OCI-LY3 (cell line): ENCODE measurements around the gene SYT5.

Experiments used
- H2AFZ ChIP-seq: fragments of 200-600, 300-600 bp; shearing (Covaris generic); 2 replicates; pipeline ENCODE4 v1.6.0; 2014; ENCODE audit warnings: antibody characterized with exemption, low read depth, low read length
- H3K27ac ChIP-seq: fragments of 200-600, 300-600 bp; sonication (generic); 2 replicates; pipeline ENCODE4 v1.5.1; 2014; ENCODE audit warnings: mild to moderate bottlenecking, low read length, moderate library complexity, mixed read lengths
- H3K27me3 ChIP-seq: fragments of 200-600, 300-600 bp; sonication (generic); 2 replicates; pipeline ENCODE4 v1.6.1; 2014; ENCODE audit warnings: low read depth, low read length, mixed read lengths
- H3K36me3 ChIP-seq: fragments of 200-600, 300-600 bp; sonication (generic); replicated peaks from 2 replicates; pipeline ENCODE3; 2014; ENCODE audit warnings: low read depth, low read length, mixed read lengths
- H3K4me1 ChIP-seq: fragments of 300-600, 200-600 bp; sonication (generic); 2 replicates; pipeline ENCODE4 v1.6.1; 2014; ENCODE audit warnings: low read length, mixed read lengths
- H3K4me2 ChIP-seq: fragments of 200-600, 300-600 bp; sonication (generic); 2 replicates; pipeline ENCODE4 v1.6.1; 2014; ENCODE audit warnings: low read length, mixed read lengths
- H3K4me3 ChIP-seq: fragments of 300-600, 200-600 bp; sonication (generic); 2 replicates; pipeline ENCODE4 v1.5.1; 2014; ENCODE audit warnings: antibody characterized with exemption, mild to moderate bottlenecking, low read length, moderate library complexity
- H3K79me2 ChIP-seq: fragments of 300-600, 200-600 bp; shearing (Covaris generic); 2 replicates; pipeline ENCODE4 v1.6.1; 2014; ENCODE audit warnings: mild to moderate bottlenecking, low read length, mixed read lengths
- H3K9ac ChIP-seq: fragments of 300-600, 200-600 bp; shearing (Covaris generic); 2 replicates; pipeline ENCODE4 v1.6.0; 2014; ENCODE audit warnings: mild to moderate bottlenecking, low read length, moderate library complexity
- H3K9me3 ChIP-seq: fragments of 200-600, 300-600 bp; shearing (Covaris generic); 2 replicates; pipeline ENCODE4 v1.6.1; 2014; ENCODE audit warnings: low read length, mixed read lengths; ENCODE audit not compliant: insufficient read depth
- H4K20me1 ChIP-seq: fragments of 200-600, 300-600 bp; sonication (generic); 2 replicates; pipeline ENCODE4 v1.6.1; 2016; ENCODE audit warnings: low read length, mixed read lengths; ENCODE audit not compliant: insufficient read depth
- EZH2phosphoT487 ChIP-seq: fragments of 200-600 bp; shearing (Covaris generic); IDR thresholded peaks from 2 replicates; pipeline ENCODE4 v1.6.1; 2018; ENCODE audit warnings: antibody characterized with exemption, mixed run types, low read depth
- TF ChIP-seq, protein P1 (sequence below): fragments of 200-600, 300-600 bp; sonication (generic); IDR thresholded peaks from 2 replicates; pipeline ENCODE4 v1.5.1; 2014; ENCODE audit warnings: antibody characterized with exemption, low read length, low read depth

SYT5 gene

DNA sequence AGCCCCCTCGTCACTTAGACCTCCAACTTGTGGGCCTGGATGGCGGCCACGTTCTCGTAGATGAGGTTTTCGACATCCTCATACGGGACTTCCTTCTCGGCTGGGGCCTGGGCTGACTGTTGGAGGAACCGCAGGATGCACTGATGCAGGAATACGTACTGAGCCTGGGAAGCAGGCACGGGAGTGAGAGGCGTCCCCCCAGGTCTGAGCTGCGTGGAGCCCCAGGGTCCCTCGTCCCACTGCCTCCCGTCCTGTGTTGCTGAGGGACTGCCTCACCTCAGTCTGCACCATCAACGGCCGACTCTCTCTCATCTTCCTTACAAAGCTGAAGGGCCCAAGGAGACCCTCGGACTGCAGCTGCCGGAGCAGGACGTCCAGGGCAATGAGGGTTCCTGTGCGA, 1.7 kb upstream of the SYT5 start:
- H3K4me1 ChIP-seq: no peaks in the 10 kb centered on the region
- no peaks in the 10 kb centered on the region for H4K20me1 ChIP-seq
- H3K9me3 ChIP-seq: no peaks in the 10 kb centered on the region
- no peak overlapping the region for H3K4me2 ChIP-seq
- TF ChIP-seq, protein P1, sequence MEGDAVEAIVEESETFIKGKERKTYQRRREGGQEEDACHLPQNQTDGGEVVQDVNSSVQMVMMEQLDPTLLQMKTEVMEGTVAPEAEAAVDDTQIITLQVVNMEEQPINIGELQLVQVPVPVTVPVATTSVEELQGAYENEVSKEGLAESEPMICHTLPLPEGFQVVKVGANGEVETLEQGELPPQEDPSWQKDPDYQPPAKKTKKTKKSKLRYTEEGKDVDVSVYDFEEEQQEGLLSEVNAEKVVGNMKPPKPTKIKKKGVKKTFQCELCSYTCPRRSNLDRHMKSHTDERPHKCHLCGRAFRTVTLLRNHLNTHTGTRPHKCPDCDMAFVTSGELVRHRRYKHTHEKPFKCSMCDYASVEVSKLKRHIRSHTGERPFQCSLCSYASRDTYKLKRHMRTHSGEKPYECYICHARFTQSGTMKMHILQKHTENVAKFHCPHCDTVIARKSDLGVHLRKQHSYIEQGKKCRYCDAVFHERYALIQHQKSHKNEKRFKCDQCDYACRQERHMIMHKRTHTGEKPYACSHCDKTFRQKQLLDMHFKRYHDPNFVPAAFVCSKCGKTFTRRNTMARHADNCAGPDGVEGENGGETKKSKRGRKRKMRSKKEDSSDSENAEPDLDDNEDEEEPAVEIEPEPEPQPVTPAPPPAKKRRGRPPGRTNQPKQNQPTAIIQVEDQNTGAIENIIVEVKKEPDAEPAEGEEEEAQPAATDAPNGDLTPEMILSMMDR: no peak
- TF ChIP-seq EZH2phosphoT487: no peak
- H3K9ac ChIP-seq: no peak overlapping the region
- peaks cover 7% of the 10 kb centered on the region; the same call in 1 of the 2 replicates for H3K27me3 ChIP-seq
- H3K36me3 ChIP-seq: no peaks in the 10 kb centered on the region
- H2AFZ ChIP-seq: no peak overlapping the region
- no peak overlapping the region for H3K4me3 ChIP-seq
- no peak overlapping the region for H3K27ac ChIP-seq
- no peaks in the 10 kb centered on the region for H3K79me2 ChIP-seq

- no peak overlapping the region for H3K9ac ChIP-seq
- H3K27me3 ChIP-seq: 0 out of 2 replicates have a peak, but pooled peaks cover 3% of the 10 kb centered on the region
- H3K9me3 ChIP-seq: no peaks in the 10 kb centered on the region
- no peak overlapping the region for H2AFZ ChIP-seq
- no peak overlapping the region for H3K27ac ChIP-seq
- no peaks in the 10 kb centered on the region for H4K20me1 ChIP-seq
- no peaks in the 10 kb centered on the region for H3K4me1 ChIP-seq
- no peaks in the 10 kb centered on the region for H3K79me2 ChIP-seq
- H3K36me3 ChIP-seq: no peaks in the 10 kb centered on the region
- no peak overlapping the region for H3K4me3 ChIP-seq
- H3K4me2 ChIP-seq: no peak overlapping the region
- no peak for TF ChIP-seq EZH2phosphoT487
- TF ChIP-seq, protein P1: no peak
Measured at GRCh38 chr19:55178781-55179599, 1.1 kb downstream of the SYT5 start.

DNA sequence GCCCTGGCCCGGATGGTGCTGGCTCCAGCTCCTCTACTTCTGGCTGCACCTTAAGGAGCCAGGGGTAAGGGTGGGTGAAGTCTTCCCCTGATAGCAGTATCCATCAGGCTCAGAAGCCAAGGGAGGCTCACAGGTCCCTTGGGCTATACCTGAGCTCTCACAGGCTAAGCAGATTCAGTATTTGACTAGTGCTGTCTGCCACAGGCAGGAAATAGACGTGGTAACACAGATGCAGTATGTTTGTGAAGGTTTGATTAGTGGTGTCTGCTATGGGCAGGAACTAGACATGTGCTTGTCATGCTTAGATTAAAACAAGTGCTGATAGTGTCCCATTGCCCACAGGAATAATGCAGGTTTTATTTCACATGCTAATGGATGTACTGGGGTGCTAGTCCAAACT, 4.0 kb downstream of the SYT5 start:
- Histone ChIP-seq H3K36me3 (no peaks in the 10 kb centered on the region), H3K27ac (no peak overlapping the region), H3K9me3 (no peaks in the 10 kb centered on the region), H3K4me2 (no peak overlapping the region), H4K20me1 (no peaks in the 10 kb centered on the region), H3K9ac (no peak overlapping the region), H3K4me3 (no peak overlapping the region), H3K27me3 (no peaks in the 10 kb centered on the region), H3K4me1 (no peaks in the 10 kb centered on the region), H2AFZ (no peak overlapping the region), H3K79me2 (no peaks in the 10 kb centered on the region)
- TF ChIP-seq, protein P1: no peak
- TF ChIP-seq EZH2phosphoT487: no peak

DNA sequence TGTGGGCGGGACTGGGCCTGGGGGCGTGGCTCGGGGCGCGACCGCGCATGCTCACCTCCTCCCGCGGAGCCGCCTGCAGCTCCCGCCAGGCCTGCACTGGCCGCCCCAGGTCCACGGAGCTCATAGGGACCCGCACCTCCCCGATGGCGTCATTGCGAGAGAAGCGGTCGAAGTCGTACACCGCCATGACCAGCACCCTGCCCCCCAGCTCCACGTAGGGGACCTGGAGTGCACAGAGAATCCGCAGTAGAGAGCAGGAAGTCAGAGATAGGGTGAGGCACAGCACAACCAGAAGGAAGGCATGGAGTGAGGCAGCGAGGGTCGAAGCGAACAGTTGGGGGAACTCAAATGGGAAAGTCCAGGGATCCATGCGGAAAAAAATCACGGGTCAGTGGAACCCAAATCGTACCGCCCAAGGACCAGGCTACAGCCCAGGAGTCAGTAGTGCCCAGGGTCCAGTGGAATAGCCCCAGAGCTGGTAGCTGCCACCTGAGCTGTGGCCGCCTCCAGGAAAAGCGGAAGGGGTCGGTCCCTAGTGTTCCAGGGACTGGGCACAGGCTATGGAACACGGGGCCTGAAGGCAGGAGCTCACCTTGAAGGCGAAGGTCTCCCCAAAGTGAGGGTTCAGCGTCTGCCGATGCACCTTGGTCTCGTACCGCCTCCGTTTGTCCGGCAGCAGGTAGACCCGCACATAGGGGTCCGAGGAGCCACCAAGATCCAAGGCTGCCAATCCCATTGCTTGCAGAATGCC, 4.8 kb downstream of the SYT5 start:
- Histone ChIP-seq H4K20me1 (no peaks in the 10 kb centered on the region), H3K4me2 (no peak overlapping the region), H3K9me3 (no peaks in the 10 kb centered on the region), H3K27ac (no peak overlapping the region), H3K4me3 (no peak overlapping the region), H2AFZ (no peak overlapping the region), H3K36me3 (no peaks in the 10 kb centered on the region), H3K27me3 (peaks cover 3% of the 10 kb centered on the region; the same call in 1 of the 2 replicates), H3K9ac (no peak overlapping the region), H3K4me1 (no peaks in the 10 kb centered on the region), H3K79me2 (no peaks in the 10 kb centered on the region)
- TF ChIP-seq EZH2phosphoT487: no peak
- TF ChIP-seq, protein P1: no peak
